AG10803 (cell line): Measurements from ENCODE around the gene JAM2.
"Not testable (repeated sequence)": the region's sequence is repeated elsewhere in the genome, so short reads cannot be mapped to it uniquely, and the experiment has no call there.

Source experiments
- DNase-seq: peaks from one replicate; pipeline ENCODE4 v3.0.0; 2010; ENCODE audit warnings: low read depth
- H3K4me3 ChIP-seq: 2 replicates; pipeline ENCODE4 v1.5.1; 2011; ENCODE audit warnings: mild to moderate bottlenecking, low read length, control low read depth
- TF ChIP-seq, protein P1 (sequence below): conservative IDR thresholded peaks from 2 replicates; pipeline ENCODE4 v1.5.1; 2011; ENCODE audit warnings: mild to moderate bottlenecking, low read length, control low read depth, inconsistent platforms

Gene JAM2

GRCh38 chr21:25670726-25671125, 31.7 kb downstream of the JAM2 start:
- TF ChIP-seq, protein P1, sequence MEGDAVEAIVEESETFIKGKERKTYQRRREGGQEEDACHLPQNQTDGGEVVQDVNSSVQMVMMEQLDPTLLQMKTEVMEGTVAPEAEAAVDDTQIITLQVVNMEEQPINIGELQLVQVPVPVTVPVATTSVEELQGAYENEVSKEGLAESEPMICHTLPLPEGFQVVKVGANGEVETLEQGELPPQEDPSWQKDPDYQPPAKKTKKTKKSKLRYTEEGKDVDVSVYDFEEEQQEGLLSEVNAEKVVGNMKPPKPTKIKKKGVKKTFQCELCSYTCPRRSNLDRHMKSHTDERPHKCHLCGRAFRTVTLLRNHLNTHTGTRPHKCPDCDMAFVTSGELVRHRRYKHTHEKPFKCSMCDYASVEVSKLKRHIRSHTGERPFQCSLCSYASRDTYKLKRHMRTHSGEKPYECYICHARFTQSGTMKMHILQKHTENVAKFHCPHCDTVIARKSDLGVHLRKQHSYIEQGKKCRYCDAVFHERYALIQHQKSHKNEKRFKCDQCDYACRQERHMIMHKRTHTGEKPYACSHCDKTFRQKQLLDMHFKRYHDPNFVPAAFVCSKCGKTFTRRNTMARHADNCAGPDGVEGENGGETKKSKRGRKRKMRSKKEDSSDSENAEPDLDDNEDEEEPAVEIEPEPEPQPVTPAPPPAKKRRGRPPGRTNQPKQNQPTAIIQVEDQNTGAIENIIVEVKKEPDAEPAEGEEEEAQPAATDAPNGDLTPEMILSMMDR: no peak
- no peak overlapping the region for H3K4me3 ChIP-seq
- peak; percentile 89 for DNase-seq

- no peak for DNase-seq
- H3K4me3 ChIP-seq: no peak overlapping the region
- TF ChIP-seq, protein P1: no peak
Measured at GRCh38 chr21:25676451-25676850, 37.4 kb downstream of the JAM2 start.

DNA sequence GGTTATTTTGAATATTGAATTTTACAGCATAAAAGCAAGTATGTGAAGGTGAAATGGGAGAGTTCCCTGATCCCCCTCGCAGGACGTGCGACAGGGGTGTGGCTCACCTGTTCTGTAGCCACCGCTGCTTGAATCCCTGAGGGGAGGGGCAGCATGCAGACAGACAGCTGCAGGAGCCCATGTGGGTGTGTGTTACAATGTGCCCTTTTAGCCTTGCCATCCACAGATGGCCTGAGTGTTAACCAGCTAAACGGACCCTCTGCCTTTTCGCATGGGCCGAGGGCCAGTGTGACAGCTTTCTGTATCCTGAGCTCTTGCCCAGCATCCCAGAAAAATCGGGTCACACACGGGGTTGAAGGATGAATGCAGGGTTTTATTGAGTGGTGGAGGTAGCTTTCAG, 43.3 kb downstream of the JAM2 start:
- no peak for DNase-seq
- TF ChIP-seq, protein P1: no peak
- no peak overlapping the region for H3K4me3 ChIP-seq

DNA sequence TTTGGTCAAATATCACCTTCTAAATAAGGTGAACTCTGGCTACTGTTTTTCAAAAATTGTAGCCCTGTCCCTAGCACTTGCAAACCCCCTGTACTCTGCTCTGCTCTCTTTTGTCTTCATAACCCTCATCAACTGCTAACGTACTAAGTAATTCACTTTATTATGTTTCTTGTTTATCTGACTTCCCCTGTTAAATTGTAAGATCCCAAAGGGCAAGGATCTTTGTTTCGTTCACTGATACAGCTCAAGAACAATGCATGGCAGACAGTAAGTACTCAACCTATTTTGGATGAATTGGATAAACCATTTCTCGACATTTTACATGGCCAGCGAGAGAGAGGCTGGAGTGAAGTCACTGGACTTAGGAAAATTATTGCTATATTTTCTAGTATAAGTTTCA, 48.7 kb downstream of the JAM2 start:
- no peak overlapping the region for H3K4me3 ChIP-seq
- TF ChIP-seq, protein P1: no peak
- DNase-seq: no peak

GRCh38 chr21:25688275-25689155, 49.5 kb downstream of the JAM2 start:
- TF ChIP-seq, protein P1: no peak
- no peak overlapping the region for H3K4me3 ChIP-seq
- DNase-seq: peak; percentile 58

- TF ChIP-seq, protein P1: no peak
- DNase-seq: peak; percentile 37
- H3K4me3 ChIP-seq: no peak overlapping the region
Measured at GRCh38 chr21:25689226-25689625, 50.2 kb downstream of the JAM2 start.

- DNase-seq: no peak
- no peak overlapping the region for H3K4me3 ChIP-seq
- TF ChIP-seq, protein P1: no peak
Measured at GRCh38 chr21:25691976-25692375, 52.9 kb downstream of the JAM2 start.

- H3K4me3 ChIP-seq, DNase-seq: not testable (repeated sequence)
Measured at GRCh38 chr21:25695461-25695860, 56.4 kb downstream of the JAM2 start.
